ENCODE measurements around the gene ARHGEF2.

The ARHGEF2 gene

DNA sequence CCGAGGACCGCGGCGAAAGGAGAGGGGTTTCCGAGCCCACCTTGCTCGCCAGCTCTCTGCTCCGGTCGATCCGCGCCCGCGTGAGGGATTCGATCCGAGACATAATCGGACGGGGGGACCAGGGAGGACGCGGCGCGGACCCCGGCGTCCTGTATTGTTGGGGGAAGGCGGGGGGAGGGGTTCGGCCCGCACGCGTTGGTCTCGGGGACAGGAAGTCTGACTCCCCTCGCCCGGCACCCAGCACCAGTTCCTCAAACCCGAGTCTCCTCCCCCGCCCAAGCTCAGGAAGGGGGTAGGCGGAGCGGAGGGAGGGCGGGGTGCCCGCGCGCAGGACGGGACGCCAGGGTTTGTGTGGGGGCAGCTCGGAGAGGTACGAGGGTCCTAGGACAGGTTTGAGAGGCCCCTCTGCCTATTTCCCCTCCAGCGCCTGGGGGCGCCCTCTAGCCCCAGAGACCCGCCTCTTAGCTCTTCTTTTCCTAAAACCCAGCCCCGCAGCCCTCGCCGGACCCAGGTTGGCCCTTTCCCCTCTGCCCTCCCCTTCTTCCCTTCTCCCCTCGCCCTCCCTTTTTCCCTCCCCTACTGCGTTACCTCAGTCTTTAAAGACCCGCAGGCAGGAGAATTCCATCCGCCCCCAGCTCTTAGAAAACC is at the start of gene ARHGEF2:
ARHGEF2 (minus strand) TSS at position 223 of the 648 bp plus-strand sequence; CDS start at position 103, 120 bp downstream.
- H3K4me3 ChIP-seq (ENCODE audit: low read depth, low read length) = peak within 1 kb of the TSS; percentile 69
- no peak for DNase-seq (ENCODE audit: low read depth)

DNA sequence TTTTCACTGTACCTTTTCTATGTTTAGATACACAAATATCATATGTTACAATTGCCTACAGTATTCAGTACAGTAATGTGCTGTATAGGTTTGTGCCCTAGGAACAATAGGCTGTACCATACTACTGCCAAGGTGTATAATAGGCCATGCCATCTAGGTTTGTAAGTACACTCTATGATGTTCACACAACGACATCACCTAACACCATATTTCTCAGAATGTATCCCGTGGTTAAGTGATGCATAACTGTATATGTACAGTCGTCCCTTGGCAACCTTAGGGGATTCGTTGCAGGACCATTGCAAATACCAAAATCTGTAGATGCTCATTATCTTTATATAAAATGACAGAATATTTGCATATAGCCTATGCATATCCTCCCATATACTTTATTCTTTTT is 48.2 kb upstream of the ARHGEF2 start:
- no peak overlapping the region for H3K4me3 ChIP-seq (ENCODE audit: low read depth, low read length)
- DNase-seq (ENCODE audit: low read depth) = no peak

DNA sequence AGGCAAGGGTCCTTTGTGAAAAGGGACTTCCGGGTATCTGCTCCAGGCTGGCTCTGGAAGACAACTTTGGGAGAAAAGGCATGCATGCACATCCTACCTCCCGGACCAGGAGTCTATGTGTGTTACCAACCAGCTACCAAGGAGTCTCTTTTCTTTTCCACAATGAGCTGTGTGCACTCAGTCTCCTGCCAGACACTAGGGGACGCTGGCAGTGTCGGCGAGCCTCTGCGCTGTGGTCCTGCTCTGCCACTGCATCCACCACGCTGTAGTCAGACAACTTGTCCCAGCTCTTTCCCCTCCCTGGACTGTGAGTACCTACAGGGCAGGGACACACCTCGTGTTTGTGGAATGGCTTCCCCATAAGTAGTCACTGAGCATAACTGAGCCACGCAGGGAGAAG is 47.5 kb upstream of the ARHGEF2 start:
- no peak for DNase-seq (ENCODE audit: low read depth)
- no peak overlapping the region for H3K4me3 ChIP-seq (ENCODE audit: low read depth, low read length)

DNA sequence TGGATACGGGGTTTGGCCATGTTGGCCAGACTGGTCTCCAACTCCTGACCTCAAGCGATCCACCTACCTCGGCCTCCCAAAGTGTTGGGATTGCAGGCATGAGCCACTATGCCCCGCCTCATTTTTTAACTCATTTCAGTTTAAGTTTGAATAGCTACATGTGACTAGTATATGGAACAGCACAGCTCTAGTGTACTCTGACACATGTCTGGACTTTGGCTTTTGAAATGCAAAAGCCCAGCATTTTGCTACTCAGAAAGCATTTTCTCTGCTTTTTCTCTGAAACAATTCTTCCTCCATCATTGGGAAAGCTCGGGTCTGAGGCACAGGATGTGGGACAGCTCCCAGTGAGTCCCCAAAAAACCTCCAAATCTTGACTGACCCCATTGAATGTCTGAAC is 46.5 kb upstream of the ARHGEF2 start:
- no peak for DNase-seq (ENCODE audit: low read depth)
- no peak overlapping the region for H3K4me3 ChIP-seq (ENCODE audit: low read depth, low read length)

DNA sequence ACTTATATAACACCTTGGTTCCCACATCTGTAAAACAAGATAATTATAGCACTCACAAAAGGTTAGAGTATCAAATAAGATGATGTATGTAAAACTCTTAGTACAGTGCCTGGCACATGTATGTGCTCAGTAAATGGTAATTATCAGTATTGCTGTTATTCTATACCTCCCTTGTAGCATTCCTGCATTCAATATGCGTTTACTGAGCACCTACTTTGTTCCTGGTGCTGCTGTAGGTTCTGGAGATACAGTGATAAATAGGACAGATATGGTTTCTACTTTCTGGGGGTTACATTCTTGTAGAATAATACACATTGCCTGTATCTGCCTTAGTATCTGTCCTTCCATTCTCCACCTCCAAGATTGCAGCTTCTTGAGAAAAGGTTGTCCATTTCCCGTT is 43.6 kb upstream of the ARHGEF2 start:
- DNase-seq (ENCODE audit: low read depth) = no peak
- no peak overlapping the region for H3K4me3 ChIP-seq (ENCODE audit: low read depth, low read length)

DNA sequence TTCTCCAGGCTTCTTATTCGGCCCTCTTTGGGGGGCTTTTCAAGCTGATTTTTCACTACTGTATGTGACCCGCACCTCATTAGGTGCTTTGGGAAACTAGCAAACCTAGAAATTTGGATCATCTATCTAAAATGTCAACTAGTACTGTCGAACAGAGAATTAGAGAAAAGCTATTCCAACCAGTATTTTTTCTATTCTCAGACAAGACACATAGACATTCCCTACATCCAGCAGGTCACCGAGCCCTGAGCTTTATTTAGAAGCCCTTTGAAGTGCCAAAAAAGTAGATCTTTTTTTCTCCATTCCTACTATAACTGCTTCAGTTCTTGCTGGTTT is 42.7 kb upstream of the ARHGEF2 start:
- peak overlapping the region; percentile 84 for H3K4me3 ChIP-seq (ENCODE audit: low read depth, low read length)
- DNase-seq (ENCODE audit: low read depth) = no peak

DNA sequence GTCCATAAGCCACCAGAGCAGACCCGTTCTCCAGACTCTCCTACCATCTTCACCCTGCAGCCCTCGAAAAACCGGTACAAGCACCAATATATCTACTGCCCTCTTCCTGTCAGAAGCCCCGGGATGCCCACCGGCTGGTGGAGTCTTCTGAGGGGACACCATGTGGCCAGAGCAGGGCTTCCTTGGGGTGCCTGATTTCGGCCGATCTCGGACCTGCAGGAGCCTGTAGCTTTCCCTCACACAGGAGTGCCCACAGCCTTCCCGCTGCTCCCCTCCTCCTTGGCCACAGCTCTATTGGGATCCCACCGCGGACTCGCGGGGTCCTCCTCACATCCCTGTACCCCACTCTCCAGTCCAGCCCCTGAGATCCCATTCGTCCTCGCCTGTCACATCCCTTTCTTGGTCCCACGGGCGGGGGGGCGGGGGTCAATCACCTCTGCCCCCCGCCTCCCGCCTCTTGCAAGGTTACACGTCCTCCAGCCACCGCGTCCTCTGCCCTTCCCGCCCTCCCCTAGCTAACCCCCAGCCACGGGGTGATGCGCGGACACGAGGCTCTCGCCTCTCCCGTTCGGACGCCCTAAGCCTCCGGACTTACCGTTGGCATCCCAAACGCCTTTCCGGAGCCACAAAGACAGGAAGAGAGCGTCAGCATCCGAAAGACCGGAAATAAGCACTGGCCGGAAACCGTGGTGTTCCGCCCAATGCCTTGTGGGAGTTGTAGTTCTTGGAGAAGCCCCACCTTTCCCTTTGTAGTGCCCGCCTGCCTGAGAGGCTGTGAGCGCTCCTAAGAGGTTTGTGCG is 42.1 kb upstream of the ARHGEF2 start, which contains the start of gene SSR2:
SSR2 (minus strand) TSS at position 659 of the 800 bp plus-strand sequence. CDS start 784 bp downstream, outside the sequence.
- DNase-seq (ENCODE audit: low read depth) = peak; percentile 64
- H3K4me3 ChIP-seq (ENCODE audit: low read depth, low read length) = peak within 1 kb of the TSS; percentile 84

DNA sequence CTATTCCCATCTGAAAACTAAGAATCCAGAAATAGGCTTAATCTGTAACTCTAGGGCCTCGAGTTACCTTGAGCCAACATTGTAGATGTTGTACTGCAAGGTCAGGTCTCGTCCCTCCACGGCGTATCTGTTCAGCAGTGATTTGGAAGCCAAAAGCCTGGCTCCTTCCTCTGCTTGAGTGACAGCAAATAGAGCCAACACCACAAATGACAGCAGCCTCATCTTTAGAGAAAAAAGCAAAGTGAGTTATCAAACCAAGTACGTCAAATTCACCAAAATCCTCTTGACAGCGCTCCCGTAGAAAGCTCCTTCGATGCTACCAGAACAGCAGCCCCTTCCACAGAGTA is 41.6 kb upstream of the ARHGEF2 start:
- no peak for DNase-seq (ENCODE audit: low read depth)
- peak overlapping the region; percentile 84 for H3K4me3 ChIP-seq (ENCODE audit: low read depth, low read length)

DNA sequence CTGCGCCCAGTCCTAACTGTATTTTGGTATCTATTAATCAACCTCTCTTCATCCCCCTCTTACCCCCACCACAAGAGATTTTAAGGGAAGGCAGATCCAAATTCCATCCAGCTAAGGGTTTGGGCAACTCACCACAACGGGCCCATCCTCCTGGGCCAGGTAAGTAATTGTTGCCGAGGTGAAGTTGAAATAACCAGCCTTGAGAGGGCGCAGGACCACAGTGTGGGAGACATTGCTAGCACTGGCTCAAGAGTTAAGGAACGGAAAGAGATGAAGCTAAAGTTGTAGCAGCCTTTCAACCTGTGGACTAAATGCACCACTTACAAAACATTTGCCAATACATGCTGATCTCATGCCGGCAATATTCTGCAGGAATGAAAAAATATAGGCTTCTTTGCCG is 36.5 kb upstream of the ARHGEF2 start:
- no peak for DNase-seq (ENCODE audit: low read depth)
- no peak overlapping the region for H3K4me3 ChIP-seq (ENCODE audit: low read depth, low read length)

DNA sequence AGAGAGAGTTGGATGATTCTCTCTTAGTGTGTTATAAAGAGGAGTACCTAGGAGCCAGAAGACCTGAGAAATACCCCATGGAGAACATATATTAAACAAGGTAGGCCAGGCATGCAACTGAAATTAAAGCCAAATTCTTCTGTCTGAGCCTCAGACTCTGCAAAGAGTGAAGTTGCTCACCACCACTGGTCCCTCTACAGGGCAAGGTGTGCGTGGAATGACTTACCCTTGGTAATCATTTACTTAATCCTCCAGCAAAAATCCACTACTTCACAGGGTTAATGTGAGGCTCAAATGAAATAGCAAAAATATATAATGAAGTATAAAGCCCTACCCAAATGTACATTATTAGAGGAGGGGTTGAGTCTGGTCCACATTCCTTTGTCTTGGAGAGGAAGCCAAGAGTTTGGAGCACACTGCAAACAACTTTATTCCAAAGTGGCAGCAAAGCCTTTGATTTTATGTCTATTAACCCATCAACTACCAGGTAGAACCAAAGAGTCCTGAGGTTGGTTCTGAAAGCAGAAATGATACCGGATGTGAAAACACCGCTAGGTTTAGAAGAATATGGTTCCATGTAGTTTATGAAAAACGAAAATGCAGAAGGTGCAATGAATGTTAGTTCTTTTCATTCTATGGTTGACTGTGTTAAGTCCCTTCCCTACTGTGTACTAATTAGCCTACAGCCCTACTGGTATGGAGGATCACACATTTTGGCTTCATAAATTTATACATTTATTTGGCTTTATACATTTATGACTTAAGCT is 33.9 kb upstream of the ARHGEF2 start:
- no peak for DNase-seq (ENCODE audit: low read depth)
- no peak overlapping the region for H3K4me3 ChIP-seq (ENCODE audit: low read depth, low read length)

DNA sequence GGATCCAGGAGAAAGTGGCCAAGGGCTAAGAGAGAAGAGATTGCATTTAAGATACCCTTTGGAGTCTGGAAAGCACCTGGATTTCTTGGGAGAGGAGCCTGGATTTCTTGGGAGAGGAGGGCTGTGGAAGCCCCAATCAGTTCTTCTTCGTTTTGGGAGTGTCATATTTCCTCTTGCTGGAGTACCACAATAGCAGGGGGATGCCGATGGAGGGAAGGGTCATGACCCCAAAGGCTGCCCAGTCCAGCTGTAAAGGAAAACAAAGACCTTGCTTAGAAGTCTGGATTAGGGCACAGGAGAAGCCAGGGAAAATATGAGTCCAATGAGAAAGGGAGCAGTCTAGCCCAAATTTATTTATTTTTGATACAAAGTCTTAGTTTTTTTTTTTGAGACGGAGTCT is 31.1 kb upstream of the ARHGEF2 start:
- no peak for DNase-seq (ENCODE audit: low read depth)
- H3K4me3 ChIP-seq (ENCODE audit: low read depth, low read length) = no peak overlapping the region

DNA sequence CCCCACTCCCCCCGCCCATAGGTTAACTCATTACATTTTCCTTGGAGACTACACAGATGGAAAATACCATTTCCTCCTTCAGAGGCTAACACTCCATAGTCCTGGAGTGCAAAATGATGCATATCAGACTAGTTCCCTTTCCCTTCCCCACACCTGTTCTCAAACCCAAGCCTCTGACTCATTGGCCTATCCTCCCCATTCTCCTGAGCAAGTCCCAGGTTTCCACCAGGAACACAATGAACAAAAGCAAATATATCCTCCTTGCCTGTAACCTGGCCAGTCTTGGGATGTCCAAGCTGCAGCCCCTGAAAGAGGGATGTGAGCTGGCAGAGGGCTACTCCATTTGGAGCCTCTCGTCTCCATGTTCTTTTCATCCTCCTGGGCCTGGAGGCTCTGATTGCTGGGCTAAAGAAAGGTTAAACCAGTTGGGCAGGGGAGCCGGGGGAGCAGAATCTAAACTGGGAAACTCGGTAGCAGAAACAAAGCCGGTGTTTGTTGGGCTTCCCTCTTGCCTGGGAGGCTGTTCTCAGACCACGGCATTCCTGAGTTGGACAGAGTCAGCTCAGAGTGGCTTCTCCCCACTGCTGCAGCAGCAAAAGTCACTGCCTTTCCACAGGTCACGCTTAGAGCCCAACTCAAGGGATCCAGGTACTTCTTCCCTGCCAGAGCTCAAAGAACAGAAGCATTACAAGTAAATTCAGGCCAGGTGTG is 28.5 kb upstream of the ARHGEF2 start:
- no peak overlapping the region for H3K4me3 ChIP-seq (ENCODE audit: low read depth, low read length)
- no peak for DNase-seq (ENCODE audit: low read depth)

DNA sequence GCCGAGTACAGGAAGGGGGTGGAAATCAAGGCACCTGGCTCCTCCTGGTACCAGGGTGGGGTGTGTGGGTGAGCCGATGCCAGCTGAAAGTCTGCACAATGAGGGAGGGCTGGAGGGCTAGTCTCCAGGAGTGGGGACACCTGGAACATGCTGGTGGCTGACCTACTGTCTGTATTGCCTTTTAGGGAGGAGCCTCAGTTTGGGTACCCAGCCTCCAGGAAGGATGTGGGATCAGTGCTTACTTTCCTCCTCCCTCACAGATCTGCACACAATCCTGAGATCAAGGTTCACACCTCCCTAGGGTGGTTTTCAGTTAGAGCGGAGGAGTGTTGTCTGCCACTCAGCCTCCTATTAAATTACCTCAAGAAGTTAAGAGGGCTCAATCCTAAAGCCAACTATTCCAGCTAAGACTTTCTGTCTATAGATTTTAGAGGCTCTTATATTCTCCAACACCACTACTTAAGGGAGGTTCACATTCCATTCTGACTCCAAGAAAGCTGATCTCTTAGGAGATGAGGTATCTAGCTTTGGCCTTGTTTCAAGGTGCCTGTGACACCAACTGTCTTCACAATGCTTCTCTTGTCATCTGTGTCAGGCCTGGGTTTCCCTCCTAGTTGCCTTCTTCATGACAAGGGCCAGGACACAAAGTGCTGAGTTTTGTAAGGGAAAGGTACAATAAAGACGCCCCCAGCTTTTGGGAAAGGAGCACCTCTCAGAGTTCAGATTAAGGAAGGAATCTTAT is 26.7 kb upstream of the ARHGEF2 start:
- no peak for DNase-seq (ENCODE audit: low read depth)
- no peak overlapping the region for H3K4me3 ChIP-seq (ENCODE audit: low read depth, low read length)

DNA sequence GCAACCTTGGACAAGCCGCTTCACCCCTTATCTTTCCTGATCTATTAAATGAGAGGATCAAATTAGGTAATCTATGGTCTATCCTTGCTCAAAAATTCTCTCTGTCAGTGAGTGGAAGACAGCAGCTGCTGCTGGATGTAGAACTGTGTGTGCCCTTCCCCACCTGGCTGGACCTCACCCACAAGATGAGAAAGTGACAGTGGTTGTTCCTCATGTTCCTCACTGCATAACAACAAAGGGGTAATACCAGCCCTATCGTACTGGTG is 25.5 kb upstream of the ARHGEF2 start:
- DNase-seq (ENCODE audit: low read depth) = no peak
- H3K4me3 ChIP-seq (ENCODE audit: low read depth, low read length) = no peak overlapping the region

DNA sequence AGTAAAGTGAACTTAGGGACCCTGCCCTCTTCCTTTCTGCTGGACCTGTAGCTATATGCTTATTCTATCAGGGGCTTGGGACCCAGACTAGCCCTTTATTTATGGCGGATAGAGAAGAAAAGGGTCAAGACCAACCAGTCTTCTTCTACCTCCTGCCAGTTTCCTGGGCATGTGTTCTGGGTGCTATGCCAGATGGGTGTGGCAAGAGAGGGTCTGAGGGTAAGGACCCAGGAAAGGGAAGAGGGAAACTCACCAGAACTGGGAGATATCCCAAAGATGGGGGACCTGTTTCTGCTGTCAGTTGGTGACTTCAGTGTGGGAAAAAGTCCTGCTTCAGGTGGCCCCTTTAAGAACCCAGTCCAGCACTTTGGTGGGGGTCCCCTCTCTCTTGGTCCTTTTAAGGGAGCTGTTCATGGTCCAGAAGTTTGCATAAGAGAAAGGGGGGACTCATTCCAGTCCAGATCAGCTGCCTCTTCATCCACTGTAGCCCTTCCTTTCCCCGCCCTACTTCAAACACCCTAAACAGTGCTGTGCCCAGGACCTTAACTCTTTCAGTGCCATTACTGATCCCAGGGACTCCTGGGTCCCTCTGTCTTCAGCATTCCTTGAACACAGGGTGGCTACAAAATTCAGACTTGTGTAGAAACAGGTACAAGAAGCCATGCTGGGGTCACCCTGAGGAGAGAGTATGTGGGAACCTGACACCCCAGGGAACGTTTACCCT is 24.0 kb upstream of the ARHGEF2 start:
- H3K4me3 ChIP-seq (ENCODE audit: low read depth, low read length) = no peak overlapping the region
- no peak for DNase-seq (ENCODE audit: low read depth)

DNA sequence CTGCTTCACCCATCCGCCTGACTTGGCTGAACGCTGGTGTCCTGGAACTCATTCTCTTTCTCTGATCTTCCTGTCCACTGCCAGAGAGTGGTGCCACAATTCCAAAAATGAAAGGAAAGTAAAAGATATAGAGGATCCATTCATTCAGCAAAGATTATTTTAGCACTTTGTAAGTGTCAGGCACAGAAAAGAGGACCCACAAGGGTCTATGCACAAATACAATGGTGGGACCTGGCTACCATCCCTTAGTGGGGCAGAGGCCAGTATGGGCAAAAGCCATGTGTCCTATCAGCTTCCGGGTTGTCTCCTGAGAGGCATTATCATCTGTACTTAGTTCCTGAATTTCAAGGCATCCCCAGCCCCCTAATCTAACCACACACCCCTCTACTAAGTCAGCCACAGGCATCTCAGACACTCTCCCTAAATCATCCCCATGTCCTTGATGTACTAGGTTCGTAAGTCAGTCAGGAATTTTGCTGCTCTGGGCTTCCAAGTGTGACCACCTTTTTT is 23.4 kb upstream of the ARHGEF2 start:
- no peak overlapping the region for H3K4me3 ChIP-seq (ENCODE audit: low read depth, low read length)
- no peak for DNase-seq (ENCODE audit: low read depth)

DNA sequence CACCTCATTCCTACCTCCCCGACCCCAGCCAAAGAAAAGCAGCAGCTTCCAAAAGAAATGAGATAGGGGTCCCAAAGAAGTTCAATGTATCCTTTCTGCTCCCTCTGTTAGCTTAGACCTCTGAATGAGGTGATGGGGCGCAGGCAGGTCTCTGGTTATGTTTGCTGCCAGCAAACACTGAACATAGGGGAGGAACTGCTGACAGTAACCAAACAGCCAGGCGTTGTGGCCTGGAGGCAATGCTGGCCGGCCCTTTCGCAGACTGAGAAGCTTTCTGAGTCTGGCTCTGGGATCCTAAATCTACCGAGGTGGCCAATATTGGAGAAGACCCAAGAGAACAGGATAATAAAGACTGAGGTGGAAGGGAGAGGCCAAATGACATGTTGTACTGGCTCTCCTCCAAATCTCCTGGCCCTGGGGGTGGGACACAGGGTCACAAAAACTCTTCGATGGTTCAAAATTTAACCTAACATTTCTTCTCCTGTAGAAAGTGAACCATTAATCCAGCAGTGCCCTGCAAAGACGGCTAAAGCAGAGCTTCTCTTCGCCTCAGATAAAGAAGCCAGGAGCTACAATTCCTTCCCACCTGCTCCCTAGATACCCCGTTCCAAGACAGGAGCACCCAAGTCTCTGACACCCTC is 22.8 kb upstream of the ARHGEF2 start:
- DNase-seq (ENCODE audit: low read depth) = no peak

DNA sequence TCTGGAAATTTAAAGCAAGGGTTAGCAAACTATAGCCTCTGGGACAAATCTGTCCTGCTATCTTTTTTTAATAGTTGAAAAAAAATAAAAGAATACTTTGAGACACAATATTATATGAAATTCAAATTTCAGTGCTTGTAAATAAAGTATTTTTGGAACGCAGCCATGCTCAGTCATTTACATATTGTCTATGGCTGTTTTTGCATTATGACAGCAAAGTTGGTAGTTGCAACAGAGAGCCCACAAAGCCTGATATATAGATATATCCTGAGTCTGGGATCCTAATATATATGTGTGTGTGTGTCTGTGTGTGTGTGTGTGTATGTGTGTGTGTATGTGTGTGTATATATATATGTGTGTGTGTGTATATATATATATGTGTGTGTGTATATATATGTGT is 21.6 kb upstream of the ARHGEF2 start:
- no peak overlapping the region for H3K4me3 ChIP-seq (ENCODE audit: low read depth, low read length)
- DNase-seq (ENCODE audit: low read depth) = no peak

More for the DNA sequence above, 22.8 kb upstream of the ARHGEF2 start:
- H3K4me3 ChIP-seq (ENCODE audit: low read depth, low read length) = no peak overlapping the region

Measured in skeletal muscle cell (primary cell).